NCI-H1105 treated with DMSO at 0.1 percent for 48 hours (cell line): ENCODE results near the gene FANK1.
"Not testable (repeated sequence)": the region's sequence is repeated elsewhere in the genome, so short reads cannot be mapped to it uniquely, and the experiment has no call there.

Source experiments
- DNase-seq: peaks from one replicate; lab custom pipeline; 2025; lab: John Stamatoyannopoulos, UW

FANK1 gene

GRCh38 chr10:125928928-125929585 is 32.7 kb downstream of the FANK1 start:
- no peak for DNase-seq

GRCh38 chr10:125929618-125930017 is 33.3 kb downstream of the FANK1 start:
- DNase-seq, result no peak

- DNase-seq, result no peak
These were observed 37.3 kb downstream of the FANK1 start for GRCh38 chr10:125933693-125934092.

- no peak for DNase-seq
These were observed 40.0 kb downstream of the FANK1 start for GRCh38 chr10:125936331-125936730.

GRCh38 chr10:125940515-125940914 is 44.2 kb downstream of the FANK1 start:
- no peak for DNase-seq

- DNase-seq, result no peak
These were observed 54.9 kb downstream of the FANK1 start for GRCh38 chr10:125951290-125951689.

GRCh38 chr10:125953778-125954385 is 57.5 kb downstream of the FANK1 start:
- no peak for DNase-seq

GRCh38 chr10:125955766-125956165 is 59.4 kb downstream of the FANK1 start:
- no peak for DNase-seq

- no peak for DNase-seq
These were observed 65.4 kb downstream of the FANK1 start for GRCh38 chr10:125961743-125962142.

GRCh38 chr10:125962200-125962599 is 65.8 kb downstream of the FANK1 start:
- no peak for DNase-seq

- DNase-seq, result no peak
These were observed 68.2 kb downstream of the FANK1 start for GRCh38 chr10:125964558-125964957.

- DNase-seq, result no peak
These were observed 71.2 kb downstream of the FANK1 start for GRCh38 chr10:125967533-125967932.

- not testable (repeated sequence) for DNase-seq
These were observed 73.8 kb downstream of the FANK1 start for GRCh38 chr10:125970077-125970630.

- DNase-seq, result no peak
These were observed 80.7 kb downstream of the FANK1 start for GRCh38 chr10:125976960-125977605.

- no peak for DNase-seq
These were observed 83.6 kb downstream of the FANK1 start for GRCh38 chr10:125979976-125980375.

- DNase-seq, result no peak
These were observed 84.2 kb downstream of the FANK1 start for GRCh38 chr10:125980521-125981035.

GRCh38 chr10:125982260-125982948 is 86.0 kb downstream of the FANK1 start:
- DNase-seq, result peak; percentile 26

- no peak for DNase-seq
These were observed 86.8 kb downstream of the FANK1 start for GRCh38 chr10:125983161-125983560.

- no peak for DNase-seq
These were observed 87.3 kb downstream of the FANK1 start for GRCh38 chr10:125983656-125984055.

GRCh38 chr10:125984346-125984745 is 88.0 kb downstream of the FANK1 start:
- no peak for DNase-seq

- DNase-seq, result no peak
These were observed 88.6 kb downstream of the FANK1 start for GRCh38 chr10:125984865-125985495.
